Erythroblast (primary cell): ENCODE measurements around the gene TP53I3.

Experiments
- GATA1 ChIP-seq: IDR thresholded peaks from 2 replicates; pipeline ENCODE4 v1.6.1; 2011; ENCODE audit warnings: low read depth, mild to moderate bottlenecking, control low read depth, low read length, moderate library complexity
- POLR2A ChIP-seq: IDR thresholded peaks from 2 replicates; pipeline ENCODE4 v1.6.1; 2011; ENCODE audit warnings: mild to moderate bottlenecking, low read length

- no peak for TF ChIP-seq POLR2A
- no peak for TF ChIP-seq GATA1
Observed at GRCh38 chr2:24122366-24123194, 37.9 kb upstream of the TP53I3 start.
